Activated CD4-positive, alpha-beta T cell treated with anti-CD3 and anti-CD28 coated beads for 4 hours (primary cell): ENCODE results near the gene EGFL6.
"Not testable (repeated sequence)": the region's sequence is repeated elsewhere in the genome, so short reads cannot be mapped to it uniquely, and the experiment has no call there.

Experiments
- DNase-seq, 2 donors: peaks; one replicate each; pipeline ENCODE4 v3.0.0-alpha.2; 2020

Gene EGFL6

DNA sequence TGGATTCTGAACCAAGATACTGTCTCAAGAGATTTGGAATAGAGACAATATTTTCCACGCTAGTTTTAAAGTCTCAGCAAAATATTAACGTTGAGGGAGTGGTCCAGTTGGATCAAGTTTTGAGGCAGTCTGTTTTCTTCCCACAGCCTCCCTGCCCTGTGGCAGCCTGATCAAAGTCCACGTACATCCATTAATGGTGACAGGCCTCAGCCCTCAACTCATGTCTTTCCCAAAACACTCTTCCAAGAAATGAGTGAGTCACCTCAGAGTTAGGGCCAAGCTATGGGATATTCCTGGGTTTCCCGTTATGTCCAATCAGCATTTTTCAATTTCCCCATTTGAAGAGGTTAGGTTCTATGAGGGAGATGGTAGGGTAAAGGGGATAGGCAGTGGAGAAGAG lies 28.5 kb downstream of the EGFL6 start:
- no peak for DNase-seq

GRCh38 chrX:13598877-13599276 lies 29.5 kb downstream of the EGFL6 start:
- no peak for DNase-seq

- DNase-seq = no peak
Observed at GRCh38 chrX:13599491-13599890, 30.1 kb downstream of the EGFL6 start.

- no peak for DNase-seq
Observed at GRCh38 chrX:13605611-13606010, 36.2 kb downstream of the EGFL6 start.

GRCh38 chrX:13607331-13607995 lies 38.1 kb downstream of the EGFL6 start:
- DNase-seq = no peak

- DNase-seq = no peak
Observed at GRCh38 chrX:13607996-13608365, 38.6 kb downstream of the EGFL6 start.

DNA sequence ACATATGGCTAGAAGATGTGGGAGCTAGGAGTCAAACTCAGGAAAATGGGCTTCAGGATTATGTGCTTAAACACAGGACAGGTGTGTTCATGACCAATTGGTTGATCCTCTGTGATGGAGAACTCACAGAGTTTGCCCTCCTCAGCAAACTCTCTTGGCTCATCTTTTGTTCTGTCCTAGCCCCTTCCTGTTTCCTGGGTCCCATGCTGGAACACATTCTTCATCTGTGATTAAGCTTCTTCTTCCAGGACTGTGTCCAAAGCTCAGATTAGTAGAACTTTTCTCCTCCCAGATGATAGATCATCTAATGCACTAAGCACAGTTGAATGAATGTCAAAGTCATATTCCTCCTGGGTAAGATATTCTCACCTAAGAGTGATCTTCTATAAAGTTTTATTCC lies 44.8 kb downstream of the EGFL6 start:
- DNase-seq = no peak

- no peak for DNase-seq
Observed at GRCh38 chrX:13620207-13620606, 50.8 kb downstream of the EGFL6 start.

DNA sequence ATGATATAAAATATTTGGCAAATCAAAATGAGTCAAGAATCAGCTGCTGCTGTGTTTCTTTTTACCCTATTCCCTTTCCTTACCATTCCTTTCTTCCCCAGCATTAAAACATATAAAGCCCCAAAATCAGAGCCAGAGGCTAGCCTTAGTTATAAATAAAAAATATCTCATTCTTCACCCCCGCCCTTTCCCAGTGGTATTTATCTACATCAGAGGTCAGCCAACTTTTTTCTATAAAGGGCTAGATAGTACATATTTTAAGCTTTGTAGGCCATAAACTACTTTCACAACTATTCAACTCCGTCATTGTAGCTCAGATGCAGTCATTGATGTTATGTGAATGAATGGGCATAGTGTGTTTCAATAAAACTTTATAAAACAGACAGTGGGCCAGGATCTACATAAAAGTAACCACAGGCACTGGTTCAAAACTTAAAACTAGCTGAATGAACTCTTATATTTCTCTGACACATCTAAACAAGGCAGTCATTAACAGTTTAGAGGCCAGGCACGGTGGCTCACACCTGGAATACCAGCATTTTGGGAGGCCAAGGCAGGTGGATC lies 53.1 kb downstream of the EGFL6 start:
- no peak for DNase-seq

DNA sequence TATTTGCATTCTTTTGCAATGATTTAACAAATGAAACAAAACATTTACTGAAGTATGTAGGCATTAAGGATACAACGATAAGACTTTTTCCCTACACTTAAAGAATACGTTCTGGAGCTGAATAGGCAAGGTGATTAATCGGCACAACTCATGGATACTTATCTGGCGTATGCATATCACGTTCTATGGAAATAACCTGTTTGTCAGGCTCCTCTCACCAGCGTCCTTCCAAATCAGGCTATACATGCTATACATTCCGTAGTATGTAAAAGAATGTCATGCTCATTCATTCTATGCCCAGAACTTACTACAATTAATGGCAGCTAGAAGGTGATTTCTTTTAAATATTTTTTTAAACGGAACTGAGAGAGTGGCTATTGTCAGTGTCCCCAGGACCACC lies 57.9 kb downstream of the EGFL6 start:
- DNase-seq = no peak

DNA sequence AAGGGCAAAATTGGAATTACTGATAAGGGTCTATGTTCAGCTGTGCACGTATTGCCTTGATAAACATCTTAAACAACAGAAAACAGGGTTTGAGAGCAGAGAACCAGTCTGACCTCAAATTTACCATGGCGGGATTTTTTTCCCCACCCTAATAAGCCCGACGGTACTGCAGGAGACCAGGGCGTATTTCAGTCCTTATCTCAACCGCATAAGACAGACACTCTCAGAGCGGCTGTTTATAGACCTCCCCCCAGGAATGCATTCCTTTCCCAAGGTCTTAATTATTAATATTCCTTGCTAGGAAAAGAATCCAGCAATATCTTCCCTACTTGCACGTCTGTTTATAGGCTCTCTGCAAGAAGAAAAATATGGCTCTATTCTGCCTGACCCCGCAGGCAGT lies 67.8 kb downstream of the EGFL6 start:
- not testable (repeated sequence) for DNase-seq

- DNase-seq = no peak
Observed at GRCh38 chrX:13638021-13638420, 68.6 kb downstream of the EGFL6 start.

- DNase-seq = no peak
Observed at GRCh38 chrX:13638826-13639225, 69.4 kb downstream of the EGFL6 start.

GRCh38 chrX:13641684-13642083 lies 72.3 kb downstream of the EGFL6 start:
- not testable (repeated sequence) for DNase-seq

DNA sequence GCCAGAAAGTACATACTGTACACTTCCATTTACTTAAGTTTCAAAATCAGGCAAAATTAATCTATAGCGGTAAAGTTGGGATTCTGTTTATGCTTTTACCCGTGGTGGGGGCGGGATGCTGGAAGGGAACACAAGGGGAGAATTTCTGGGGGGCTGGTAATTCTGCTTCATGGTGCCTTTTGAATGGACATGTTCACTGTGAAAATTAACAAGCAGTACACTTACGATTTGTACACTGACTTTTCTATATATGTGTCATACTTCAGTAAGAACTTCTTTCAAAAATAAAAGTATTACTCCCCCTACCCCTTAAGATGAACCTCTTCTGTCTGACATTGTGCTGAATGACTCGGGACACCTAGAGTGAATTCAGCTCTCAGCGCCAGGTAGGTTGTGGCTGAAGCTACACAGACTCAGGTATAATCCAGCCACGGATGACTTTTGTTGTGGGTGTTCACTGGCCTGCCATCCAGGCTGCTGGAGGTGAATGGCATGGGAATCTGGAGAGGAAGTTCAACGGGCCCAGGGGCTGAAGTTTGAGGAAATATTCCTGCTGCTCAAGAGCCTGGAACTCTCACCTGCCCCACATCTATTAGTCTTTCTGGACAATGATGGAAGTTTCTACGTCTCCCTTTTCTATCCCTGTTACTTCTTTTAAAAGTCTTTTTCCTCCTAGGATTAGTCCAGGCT lies 76.2 kb downstream of the EGFL6 start:
- DNase-seq = no peak

GRCh38 chrX:13646154-13646549 lies 76.8 kb downstream of the EGFL6 start:
- DNase-seq = peak; percentile 20 to 27

GRCh38 chrX:13647709-13648212 lies 78.4 kb downstream of the EGFL6 start:
- peak; percentile 58 to 69 for DNase-seq

DNA sequence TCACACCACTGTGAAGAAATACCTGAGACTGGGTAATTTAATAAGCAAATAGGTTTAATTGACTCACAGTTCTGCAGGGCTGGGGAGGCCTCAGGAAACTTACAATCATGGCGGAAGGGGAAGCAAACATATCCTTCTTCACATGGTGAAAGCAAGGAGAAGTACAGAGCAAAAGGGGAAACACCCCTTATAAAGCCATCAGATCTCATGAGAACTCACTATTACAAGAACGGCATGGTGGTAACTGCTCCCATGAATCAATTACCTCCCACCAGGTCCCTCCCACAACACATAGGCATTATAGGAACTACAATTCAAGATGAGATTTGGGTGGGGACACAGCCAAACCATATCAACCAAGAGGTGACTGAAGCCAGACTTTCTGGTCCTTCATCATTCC lies 78.9 kb downstream of the EGFL6 start:
- not testable (repeated sequence) for DNase-seq

DNA sequence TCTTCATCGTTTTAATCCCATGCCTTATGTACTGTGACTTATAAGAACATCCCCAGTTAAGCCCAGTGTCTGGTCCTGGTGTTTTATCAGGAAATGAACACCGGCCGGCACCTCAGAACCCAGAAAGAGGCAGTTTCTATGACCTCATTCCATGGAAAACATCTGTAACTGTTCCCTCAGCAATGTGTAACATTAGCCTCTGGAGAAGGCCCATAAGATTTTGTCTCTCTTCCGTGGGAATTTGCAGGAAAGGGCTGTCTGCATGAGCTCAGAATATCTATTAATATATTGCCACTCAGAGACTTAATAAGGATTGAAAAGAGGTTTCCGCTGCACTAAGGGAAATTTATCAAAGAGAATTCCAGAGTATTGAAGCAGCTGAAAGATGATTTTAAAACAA lies 80.4 kb downstream of the EGFL6 start:
- no peak for DNase-seq

GRCh38 chrX:13650318-13650717 lies 80.9 kb downstream of the EGFL6 start:
- DNase-seq = no peak

DNA sequence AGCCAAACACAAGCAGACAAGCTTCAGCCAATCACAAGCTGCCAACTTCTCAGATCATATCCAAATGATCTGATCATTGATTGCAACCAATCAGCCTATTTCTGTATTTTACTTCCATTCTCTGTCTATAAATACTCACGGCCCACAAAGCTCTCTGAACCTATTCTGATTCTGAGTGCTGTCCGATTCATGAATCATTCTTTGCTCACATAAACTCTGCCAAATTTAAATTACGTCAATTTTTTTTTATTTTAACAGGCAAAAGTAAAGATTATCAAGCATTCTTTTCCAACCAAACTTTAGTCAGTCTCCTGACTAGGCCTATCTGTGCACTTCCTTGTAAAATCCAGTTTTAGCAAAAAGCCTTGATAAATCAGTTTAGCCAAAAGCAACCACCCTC lies 81.7 kb downstream of the EGFL6 start:
- DNase-seq = no peak

DNA sequence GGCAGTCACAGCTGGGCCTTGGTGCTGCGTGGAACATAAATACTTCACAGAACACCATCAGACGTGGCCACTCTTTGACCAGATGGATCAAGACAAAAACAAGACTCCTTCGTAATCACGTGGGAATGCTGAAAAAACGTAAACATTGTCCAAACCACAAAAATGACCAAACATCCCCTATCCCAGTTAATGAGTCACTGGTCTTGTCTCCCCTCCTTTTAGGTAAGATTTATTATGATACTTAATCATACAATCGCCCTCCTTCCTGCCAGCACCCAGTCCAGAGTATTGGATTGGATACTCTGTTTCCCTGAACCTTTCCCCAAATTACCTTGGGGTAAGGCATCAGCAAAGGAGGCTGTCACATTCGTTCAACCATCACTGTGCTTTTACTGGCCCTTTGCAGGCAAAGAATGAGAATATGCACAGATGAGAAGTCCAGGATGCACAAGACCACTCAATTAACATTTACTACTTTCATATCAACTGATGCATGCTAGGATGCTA lies 82.9 kb downstream of the EGFL6 start:
- DNase-seq = no peak

DNA sequence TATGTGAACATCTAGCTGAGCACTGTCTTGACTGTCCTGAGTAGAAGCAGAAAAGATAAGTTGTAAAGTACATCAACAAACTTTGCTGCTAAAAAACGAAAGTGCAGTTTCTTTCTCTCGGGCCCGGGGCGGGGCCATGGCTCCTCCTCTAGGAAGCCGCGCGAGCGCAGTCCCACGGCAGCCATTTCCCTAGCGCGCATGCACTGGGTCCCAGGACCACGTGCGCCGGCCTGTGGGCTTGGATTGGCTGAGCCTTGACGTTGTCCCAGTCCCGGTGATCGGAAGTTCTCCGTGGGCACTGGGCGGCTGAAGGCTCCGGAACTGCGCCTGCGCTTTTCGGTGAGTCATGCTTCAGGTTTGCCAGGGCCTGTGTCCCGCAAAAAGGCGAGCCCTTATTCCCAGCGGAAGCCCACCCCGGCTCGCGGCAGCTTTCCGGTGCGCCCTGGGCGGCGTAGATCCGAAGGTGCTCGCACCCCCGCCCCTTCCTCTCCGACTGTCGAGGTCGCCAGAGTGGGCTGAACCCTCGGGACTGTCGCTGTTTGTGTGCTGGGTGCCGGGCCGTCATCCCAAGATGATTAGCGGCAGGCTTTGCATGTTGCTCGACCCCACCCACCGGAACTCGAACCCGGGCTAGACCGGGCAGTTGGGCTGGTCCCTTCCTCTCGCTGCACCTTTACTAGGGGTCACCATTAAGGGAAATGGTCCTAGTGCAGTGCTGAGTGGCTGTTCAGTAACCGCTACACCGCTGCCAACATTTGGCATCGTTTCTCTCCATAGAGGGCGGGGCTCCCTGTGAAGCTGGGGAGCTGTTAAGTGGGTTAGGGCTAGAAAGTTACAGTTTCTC lies 83.7 kb downstream of the EGFL6 start, which contains the start of gene TCEANC:
Gene TCEANC, plus strand, starts transcription at position 292 of the 844 bp plus-strand sequence. CDS start 9,368 bp downstream, outside the sequence.
- peak; percentile 90 to 94 for DNase-seq
